HepG2 (cell line): Measurements from ENCODE around the gene SMIM41. TPM values are rescaled to one million over a fixed set of nuclear protein-coding genes. Genes with fewer than 3 reads are reported as not detected.
A peak's percentile ranks its signal among the peaks of the same experiment; 100 is the strongest.

Experiments
- ATAC-seq: fragments of 200-7000 bp; cut with Tn5 transposase; 3 replicates; pipeline ENCODE4 v1.9.1; 2020; ENCODE audit warnings: mild to moderate bottlenecking, moderate library complexity
- BruUV-seq: library from RNA; stranded (reverse); fragments of 400-500 nt; replicated peaks from 2 replicates; lab custom pipeline; 2021; lab: Mats Ljungman, UMichigan
- CTCF ChIA-PET: fragments of 300-600 bp; formaldehyde crosslinking; extraction: SDS; loops from one replicate; lab custom pipeline; 2021; ENCODE audit warnings: low total read pairs, inconsistent platforms, low intra/inter-chr PET ratio; lab: Yijun Ruan, JAX
- POLR2A ChIA-PET: fragments of 350-600 bp; sonication (Branson Sonifier 250); formaldehyde crosslinking; loops from one replicate; lab custom pipeline; 2020; ENCODE audit warnings: antibody characterized with exemption, inconsistent platforms; lab: Yijun Ruan, JAX
- DNase-seq: peaks from one replicate; pipeline ENCODE4 v3.0.0-alpha.2; 2015; ENCODE audit warnings: low spot score
- FAIRE-seq: peaks from 3 replicates; lab custom pipeline; 2011; peaks lifted over from hg19 to GRCh38; lab: Jason Lieb, UNC
- H2AFZ ChIP-seq: one replicate; pipeline ENCODE4 v1.6.1; 2011; ENCODE audit warnings: low read length, inconsistent platforms
- H3K27ac ChIP-seq: fragments of 300-600 bp; 3 replicates; pipeline ENCODE4 v1.8.0; 2011; ENCODE audit warnings: mixed run types, mild to moderate bottlenecking, mixed read lengths, low read length, inconsistent platforms; ENCODE audit not compliant: insufficient read depth; ENCODE audit errors: extremely low read length
- H3K27me3 ChIP-seq, 2 experiments: fragments of 200-600 bp in 1 of 2; 2 replicates in 1 of 2; 3 replicates in 1 of 2; pipeline versions ENCODE4 v1.6.0 to v1.8.0; 2011; ENCODE audit warnings: low read length in 2 of 2, mild to moderate bottlenecking in 2 of 2, moderate library complexity in 2 of 2, inconsistent platforms in 1 of 2; ENCODE audit not compliant: insufficient read depth in 2 of 2, control insufficient read depth in 1 of 2
- H3K36me3 ChIP-seq, 2 experiments: fragments of 200-600 bp in 1 of 2; replicated peaks in 1 of 2; 2 replicates in 1 of 2; 3 replicates in 1 of 2; pipeline versions ENCODE4 v1.5.1 to v1.8.0; 2011; ENCODE audit warnings: low read length in 2 of 2, inconsistent platforms in 1 of 2; ENCODE audit not compliant: insufficient read depth in 2 of 2, control insufficient read depth in 1 of 2
- H3K4me1 ChIP-seq: 2 replicates; pipeline ENCODE4 v1.5.1; 2012; ENCODE audit warnings: low read length, inconsistent platforms; ENCODE audit not compliant: insufficient read depth
- H3K4me2 ChIP-seq: 2 replicates; pipeline ENCODE4 v1.6.0; 2011; ENCODE audit warnings: low read depth, low read length, inconsistent platforms
- H3K4me3 ChIP-seq, 3 experiments: fragments of 200-600 bp in 1 of 3; sonication (generic), shearing (Covaris generic) in 1 of 3; replicated peaks in 1 of 3; 2 replicates each; pipeline ENCODE4 v1.5.1; 2011 to 2016; ENCODE audit warnings: low read length in 3 of 3, inconsistent platforms in 2 of 3, low read depth in 2 of 3, mild to moderate bottlenecking in 2 of 3, control low read depth in 1 of 3, mixed read lengths in 1 of 3; ENCODE audit not compliant: insufficient read depth in 1 of 3
- H3K79me2 ChIP-seq: one replicate; pipeline ENCODE4 v1.6.1; 2011; ENCODE audit warnings: low read length, inconsistent platforms; ENCODE audit not compliant: insufficient read depth
- H3K9ac ChIP-seq: 2 replicates; pipeline ENCODE4 v1.6.0; 2011; ENCODE audit warnings: mild to moderate bottlenecking, low read depth, low read length, inconsistent platforms; ENCODE audit not compliant: insufficient read depth
- H3K9me3 ChIP-seq: 2 replicates; pipeline ENCODE4 v1.5.1; 2012; ENCODE audit warnings: mild to moderate bottlenecking, low read length
- H4K20me1 ChIP-seq: 2 replicates; pipeline ENCODE4 v1.6.0; 2011; ENCODE audit warnings: inconsistent platforms, mild to moderate bottlenecking, low read length, moderate library complexity; ENCODE audit not compliant: insufficient read depth
- ELF4 ChIP-seq: sonication (generic); formaldehyde crosslinking; IDR thresholded peaks from 2 replicates; pipeline ENCODE4 v1.5.0; 2020; ENCODE audit warnings: missing genetic modification reagents, mild to moderate bottlenecking, moderate library complexity, borderline replicate concordance
- MED13 ChIP-seq: sonication (generic); formaldehyde crosslinking; IDR thresholded peaks from 2 replicates; pipeline ENCODE4 v1.5.0; 2020; ENCODE audit warnings: missing genetic modification reagents
- ZNF768 ChIP-seq: sonication (generic); formaldehyde crosslinking; IDR thresholded peaks from 2 replicates; pipeline ENCODE4 v1.4.0; 2020; ENCODE audit warnings: missing genetic modification reagents
- ZNF883 ChIP-seq: sonication (generic); formaldehyde crosslinking; IDR thresholded peaks from 2 replicates; pipeline ENCODE4 v1.5.1; 2020; ENCODE audit warnings: mild to moderate bottlenecking, missing genetic modification reagents; ENCODE audit errors: not compliant biosample characterization
- WGBS: methylation state at CpG from one replicate; pipeline ENCODE4 v1.1.6; 2017; ENCODE audit warnings: low lambda C conversion rate; 5-methylcytosine and 5-hydroxymethylcytosine counted together
- in situ Hi-C: cut with HindIII; loops from 2 replicates; pipeline ENCODE4 v1.10.0; 2017; ENCODE audit warnings: low pct_unique_long_range_greater_than_20kb; ENCODE audit not compliant: extremely low pct_ligation_motif_present
- intact Hi-C: fragments of 100-400 bp; cut with micrococcal nuclease; formaldehyde crosslinking; loops from one replicate; pipeline ENCODE4 v1.10.0; 2022; ENCODE audit not compliant: unreplicated experiment
- polyA plus RNA-seq, 8 experiments: library from polyadenylated mRNA; depleted of rRNA in 3 of 8; stranded (reverse) in 7 of 8; unstranded in 1 of 8; fragments of >200 nt; fragmentation: Illumina TruSeq in 4 of 8; extraction: Trizol in 4 of 8; gene quantifications; 2 replicates each; pipeline versions ENCODE4 v1.2.1 to v1.2.3, GENCODE V29; 2011 to 2016; ENCODE audit warnings: low read depth in 4 of 8, missing spikeins in 1 of 8, mixed read lengths in 1 of 8; ENCODE audit not compliant: insufficient read depth in 1 of 8
- total RNA-seq, 5 experiments: library from RNA; depleted of rRNA; stranded (reverse); fragments of >200 nt; fragmentation: Illumina TruSeq; extraction: Trizol; gene quantifications; 2 replicates each; pipeline ENCODE4 v1.2.3, GENCODE V29; 2016; ENCODE audit warnings: low read depth in 1 of 5
- TF ChIP-seq, protein P1 (sequence below): sonication (generic); formaldehyde crosslinking; IDR thresholded peaks from 2 replicates; pipeline ENCODE4 v1.8.0; 2022; ENCODE audit warnings: mild to moderate bottlenecking, missing genetic modification reagents, moderate library complexity

The SMIM41 gene
- total and polyA plus RNA-seq, 2 of the 13 experiments (the other 11 are each of a cell fraction or from before 2014, with no cell fraction given): not detected

DNA sequence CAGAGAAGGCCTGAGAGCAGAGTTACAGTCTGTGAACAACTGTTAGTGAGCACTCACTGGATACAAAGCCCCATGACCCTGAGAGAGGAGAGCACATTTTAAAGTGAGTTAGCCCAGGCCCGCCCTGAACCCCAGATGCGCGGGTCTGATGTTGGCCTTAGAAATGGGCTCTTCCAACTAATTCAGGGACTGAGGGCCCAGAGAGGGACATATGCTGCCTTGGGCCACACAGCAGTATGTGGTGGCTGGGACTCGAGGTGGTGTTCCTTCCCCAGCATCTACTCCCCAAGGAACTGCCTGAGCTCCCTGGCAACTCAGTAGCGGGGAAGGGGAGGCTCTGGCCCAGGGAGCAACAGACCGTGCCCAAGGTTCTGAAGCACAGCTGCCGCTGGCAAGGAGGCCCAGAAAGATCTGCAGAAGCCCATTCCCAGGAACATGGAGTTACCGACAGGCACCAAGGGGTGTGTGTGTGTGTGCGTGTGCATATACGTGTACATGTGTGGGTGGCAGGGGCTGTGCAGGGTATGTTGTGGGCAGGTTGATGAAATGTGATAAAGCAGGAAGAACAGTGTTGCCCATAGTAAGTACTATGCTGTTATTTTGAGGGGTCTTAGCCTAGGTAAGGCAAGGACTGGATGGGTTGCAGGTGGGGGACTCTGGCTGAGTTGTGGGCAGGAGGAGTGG, 71.8 kb downstream of the SMIM41 start:
- POLR2A ChIA-PET: no interaction called here
- Histone ChIP-seq H3K9ac (no peak overlapping the region), H4K20me1 (no peaks in the 10 kb centered on the region), H2AFZ (no peak overlapping the region), H3K9me3 (no peaks in the 10 kb centered on the region), H3K4me1 (peaks cover 7% of the 10 kb centered on the region; the same call in 1 of the 2 replicates), H3K79me2 (no peaks in the 10 kb centered on the region), H3K36me3 (no peaks in the 10 kb centered on the region), H3K4me2 (no peak overlapping the region), H3K4me3 (no peak overlapping the region), H3K27me3 (0 out of 5 replicates have a peak, but pooled peaks cover 0 to 1% of the 10 kb centered on the region in 2 experiments), H3K27ac (no peak overlapping the region)
- in situ Hi-C loops: no loop called here
- ATAC-seq (no peak), DNase-seq (no peak), FAIRE-seq (no peak)
- TF ChIP-seq ZNF768 (CRISPR knock-in tag): peak; percentile 90
- no peak for TF ChIP-seq MED13
- TF ChIP-seq, protein P1, sequence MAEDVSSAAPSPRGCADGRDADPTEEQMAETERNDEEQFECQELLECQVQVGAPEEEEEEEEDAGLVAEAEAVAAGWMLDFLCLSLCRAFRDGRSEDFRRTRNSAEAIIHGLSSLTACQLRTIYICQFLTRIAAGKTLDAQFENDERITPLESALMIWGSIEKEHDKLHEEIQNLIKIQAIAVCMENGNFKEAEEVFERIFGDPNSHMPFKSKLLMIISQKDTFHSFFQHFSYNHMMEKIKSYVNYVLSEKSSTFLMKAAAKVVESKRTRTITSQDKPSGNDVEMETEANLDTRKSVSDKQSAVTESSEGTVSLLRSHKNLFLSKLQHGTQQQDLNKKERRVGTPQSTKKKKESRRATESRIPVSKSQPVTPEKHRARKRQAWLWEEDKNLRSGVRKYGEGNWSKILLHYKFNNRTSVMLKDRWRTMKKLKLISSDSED (CRISPR knock-in tag): no peak
- no peak for TF ChIP-seq ZNF883
- no peak for TF ChIP-seq ELF4 (CRISPR knock-in tag)
- BruUV-seq: no TSS peak
- intact Hi-C loops: no loop called here
- CTCF ChIA-PET: interaction anchor here (1.1 kb wide), 1 partner anchor 176 kb away, joined by 5 read pairs; no protein-coding TSS in a partner anchor
- 86% methylated on average over 9 of the region's 10 CpGs for WGBS
